CD4-positive, CD25-positive, alpha-beta regulatory T cell (primary cell): Measurements from ENCODE around the gene DNER. TPM values are rescaled to one million over a fixed set of nuclear protein-coding genes. Genes with fewer than 3 reads are reported as not detected.

Experiments
- ATAC-seq, 2 donors: fragments of 150-1000 bp; cut with Tn5 transposase; one replicate each; pipeline ENCODE4 v1.10.0; 2021; ENCODE audit warnings: low read depth in 2 of 2, moderate number of reproducible peaks in 2 of 2, moderate library complexity in 1 of 2
- DNase-seq, 3 donors: peaks; one replicate each; pipeline versions ENCODE4 v3.0.0 to v3.0.0-alpha.2; 2012 to 2022; ENCODE audit warnings: mixed read lengths in 1 of 3
- H3K27ac ChIP-seq: one replicate; pipeline ENCODE4 v1.7.0; 2013; ENCODE audit warnings: mild to moderate bottlenecking, low read length; ENCODE audit not compliant: insufficient read depth, poor library complexity, severe bottlenecking
- H3K27me3 ChIP-seq: one replicate; pipeline ENCODE4 v1.7.0; 2013; ENCODE audit warnings: low read length; ENCODE audit not compliant: control insufficient read depth, insufficient read depth
- H3K36me3 ChIP-seq: one replicate; pipeline ENCODE4 v1.7.0; 2013; ENCODE audit warnings: mild to moderate bottlenecking, low read length, moderate library complexity; ENCODE audit not compliant: control insufficient read depth, insufficient read depth
- H3K4me1 ChIP-seq: 2 replicates; pipeline ENCODE4 v1.7.0; 2013; ENCODE audit warnings: mild to moderate bottlenecking, low read length; ENCODE audit not compliant: insufficient read depth, control insufficient read depth, poor library complexity, severe bottlenecking
- H3K4me3 ChIP-seq: one replicate; pipeline ENCODE4 v1.7.0; 2013; ENCODE audit warnings: low read depth, mild to moderate bottlenecking, low read length, moderate library complexity
- H3K9me3 ChIP-seq, 2 experiments: 1 replicate in 1 of 2; 2 replicates in 1 of 2; pipeline ENCODE4 v1.7.0; 2013; ENCODE audit warnings: low read length in 2 of 2, mild to moderate bottlenecking in 1 of 2, moderate library complexity in 1 of 2; ENCODE audit not compliant: control insufficient read depth in 2 of 2
- H3K27ac Mint-ChIP-seq, 3 donors: one replicate each; pipeline ENCODE4 v1.8.0; 2020 to 2022; ENCODE audit warnings: mild to moderate bottlenecking in 3 of 3, mixed read lengths in 3 of 3, moderate library complexity in 2 of 3
- H3K27me3 Mint-ChIP-seq: one replicate; pipeline ENCODE4 v1.8.0; 2022; ENCODE audit warnings: mild to moderate bottlenecking, mixed read lengths
- H3K36me3 Mint-ChIP-seq: one replicate; pipeline ENCODE4 v1.8.0; 2020; ENCODE audit warnings: mixed read lengths
- H3K4me1 Mint-ChIP-seq, 4 donors: one replicate each; pipeline ENCODE4 v1.8.0; 2020 to 2022; ENCODE audit warnings: mixed read lengths in 4 of 4, mild to moderate bottlenecking in 1 of 4
- H3K4me3 Mint-ChIP-seq, 4 donors: one replicate each; pipeline ENCODE4 v1.8.0; 2020 to 2022; ENCODE audit warnings: mild to moderate bottlenecking in 4 of 4, mixed read lengths in 4 of 4, moderate library complexity in 3 of 4
- H3K9me3 Mint-ChIP-seq, 7 donors: one replicate each; pipeline ENCODE4 v1.8.0; 2020 to 2022; ENCODE audit warnings: mixed read lengths in 7 of 7, mild to moderate bottlenecking in 3 of 7, moderate library complexity in 2 of 7
- polyA plus RNA-seq, 4 donors: library from polyadenylated mRNA; unstranded; fragments of 300-500 nt; fragmentation: Illumina TruSeq; gene quantifications; one replicate each; pipeline ENCODE4 v1.2.3, GENCODE V29; 2021
- total RNA-seq: library from RNA; stranded (reverse); gene quantifications from one replicate; pipeline ENCODE4 v1.2.3, GENCODE V29; 2022

DNER gene
- total and polyA plus RNA-seq, 5 donors from 2014 or later, result 0.23 TPM; not detected in 4

DNA sequence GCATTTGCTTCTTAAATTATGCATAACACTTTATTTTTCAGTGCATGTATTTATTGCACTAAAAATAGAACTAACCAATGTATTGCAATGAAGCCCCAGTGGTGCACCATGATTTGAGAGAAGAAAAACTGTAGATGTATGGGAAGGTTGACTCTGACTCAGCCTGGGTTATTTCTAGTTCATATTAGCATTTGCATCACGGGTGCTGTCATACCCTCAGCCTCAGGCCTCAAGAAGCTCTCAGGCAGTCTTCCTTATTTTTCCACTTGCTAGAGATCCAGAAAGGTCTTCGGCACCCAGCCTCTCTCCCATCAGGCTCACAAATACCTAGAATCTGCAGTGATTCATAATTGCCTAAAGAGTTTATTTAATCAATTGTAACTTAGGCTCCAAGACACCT, 148.0 kb downstream of the DNER start:
- Mint-ChIP-seq H3K9me3 (peaks cover 0 to 3% (median 0%) of the 10 kb centered on the region in 7 donors), H3K36me3 (no peaks in the 10 kb centered on the region), H3K4me3 (no peak overlapping the region), H3K27ac (no peak overlapping the region), H3K27me3 (no peaks in the 10 kb centered on the region), H3K4me1 (no peaks in the 10 kb centered on the region)
- DNase-seq, result no peak
- ATAC-seq, result no peak
- Histone ChIP-seq H3K27me3 (no peaks in the 10 kb centered on the region), H3K36me3 (no peaks in the 10 kb centered on the region), H3K9me3 (no peaks in the 10 kb centered on the region), H3K4me3 (no peak overlapping the region), H3K27ac (no peak overlapping the region), H3K4me1 (no peaks in the 10 kb centered on the region)

DNA sequence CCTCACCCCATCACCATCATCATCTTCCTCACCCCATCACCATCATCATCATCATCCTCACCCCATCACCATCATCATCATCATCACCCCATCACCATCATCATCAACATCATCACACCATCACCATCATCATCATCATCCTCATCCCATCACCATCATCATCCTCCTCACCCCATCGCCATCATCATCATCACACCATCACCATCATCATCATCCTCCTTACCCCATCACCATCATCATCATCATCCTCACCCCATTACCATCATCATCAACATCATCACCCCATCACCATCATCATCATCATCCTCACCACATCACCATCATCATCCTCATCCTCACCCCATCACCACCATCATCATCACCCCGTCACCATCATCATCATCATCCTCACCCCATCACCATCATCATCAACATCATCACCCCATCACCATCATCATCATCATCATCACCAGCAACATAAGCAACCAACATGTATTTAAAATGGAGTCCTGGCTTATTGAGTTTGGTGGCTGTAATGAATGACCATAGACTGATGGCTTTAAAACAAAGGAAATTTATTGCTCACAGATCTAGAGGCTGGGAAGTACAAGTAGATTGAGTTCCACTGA, 150.0 kb downstream of the DNER start:
- no peak for DNase-seq
- ATAC-seq, result no peak
- no peak overlapping the region for H3K4me3 ChIP-seq

DNA sequence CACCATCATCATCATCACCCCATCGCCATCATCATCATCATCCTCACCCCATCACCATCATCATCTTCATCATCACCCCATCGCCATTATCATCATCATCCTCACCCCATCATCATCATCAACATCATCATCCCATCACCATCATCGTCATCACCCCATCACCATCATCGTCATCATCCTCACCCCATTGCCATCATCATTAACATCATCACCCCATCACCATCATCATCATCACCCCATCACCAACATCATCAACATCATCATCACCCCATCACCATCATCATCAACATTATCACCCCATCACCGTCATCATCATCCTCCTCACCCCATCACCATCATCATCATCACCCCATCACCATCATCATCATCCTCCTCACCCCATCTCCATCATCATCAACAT, 151.0 kb downstream of the DNER start:
- H3K27me3 Mint-ChIP-seq, result no peaks in the 10 kb centered on the region
- H3K4me3 ChIP-seq, result no peak overlapping the region
- ATAC-seq, result no peak
- no peaks in the 10 kb centered on the region for H3K4me1 Mint-ChIP-seq
- no peaks in the 10 kb centered on the region for H3K36me3 Mint-ChIP-seq
- no peaks in the 10 kb centered on the region for H3K4me1 ChIP-seq
- no peaks in the 10 kb centered on the region for H3K36me3 ChIP-seq
- no peaks in the 10 kb centered on the region for H3K27me3 ChIP-seq
- no peak for DNase-seq
- peaks cover 0 to 4% (median 2%) of the 10 kb centered on the region in 7 donors for H3K9me3 Mint-ChIP-seq
- H3K4me3 Mint-ChIP-seq, result no peak overlapping the region
- H3K27ac ChIP-seq, result no peak overlapping the region
- no peak overlapping the region for H3K27ac Mint-ChIP-seq
- no peaks in the 10 kb centered on the region for H3K9me3 ChIP-seq

More for the DNA sequence above, 150.0 kb downstream of the DNER start:
- H3K9me3 ChIP-seq, result no peaks in the 10 kb centered on the region
- no peaks in the 10 kb centered on the region for H3K36me3 ChIP-seq
- no peaks in the 10 kb centered on the region for H3K27me3 ChIP-seq
- Mint-ChIP-seq H3K27me3 (no peaks in the 10 kb centered on the region), H3K4me1 (no peaks in the 10 kb centered on the region), H3K36me3 (no peaks in the 10 kb centered on the region), H3K9me3 (peaks cover 0 to 3% (median 0%) of the 10 kb centered on the region in 7 donors), H3K4me3 (no peak overlapping the region), H3K27ac (no peak overlapping the region)
- no peaks in the 10 kb centered on the region for H3K4me1 ChIP-seq
- no peak overlapping the region for H3K27ac ChIP-seq

DNA sequence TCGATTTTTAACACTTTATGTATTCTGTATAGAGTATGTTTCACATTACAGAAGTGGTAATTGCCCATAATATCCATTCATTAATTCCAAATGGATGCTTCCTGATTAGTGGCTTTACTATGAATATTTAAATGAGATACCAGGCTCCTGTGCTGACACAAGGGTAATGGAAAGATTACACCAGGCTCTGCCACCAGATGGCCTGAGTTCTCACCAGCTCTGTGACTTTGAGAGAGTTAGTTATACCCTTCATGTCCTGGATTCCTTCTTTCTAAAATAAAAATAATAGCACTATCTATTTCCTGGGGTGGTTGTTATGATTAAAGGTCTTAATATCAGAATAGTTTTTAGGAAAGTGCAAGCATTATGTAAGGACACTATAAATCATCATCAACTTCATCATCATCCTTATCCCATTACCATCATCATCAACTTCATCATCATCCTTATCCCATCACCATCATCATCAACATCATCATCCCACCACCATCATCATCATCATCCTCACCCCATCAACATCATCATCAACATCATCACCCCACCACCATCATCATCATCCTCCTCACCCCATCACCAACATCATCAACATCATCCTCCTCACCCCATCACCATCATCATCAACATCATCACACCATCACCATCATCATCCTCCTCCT, 151.8 kb downstream of the DNER start:
- no peaks in the 10 kb centered on the region for H3K4me1 ChIP-seq
- DNase-seq, result no peak
- no peak for ATAC-seq
- Mint-ChIP-seq H3K4me1 (no peaks in the 10 kb centered on the region), H3K4me3 (no peak overlapping the region), H3K27me3 (peaks cover 5% of the 10 kb centered on the region), H3K9me3 (peaks cover 0 to 4% (median 2%) of the 10 kb centered on the region in 7 donors), H3K36me3 (no peaks in the 10 kb centered on the region), H3K27ac (no peak overlapping the region)
- no peak overlapping the region for H3K4me3 ChIP-seq
- no peaks in the 10 kb centered on the region for H3K36me3 ChIP-seq
- H3K27ac ChIP-seq, result no peak overlapping the region
- no peaks in the 10 kb centered on the region for H3K27me3 ChIP-seq
- no peaks in the 10 kb centered on the region for H3K9me3 ChIP-seq

DNA sequence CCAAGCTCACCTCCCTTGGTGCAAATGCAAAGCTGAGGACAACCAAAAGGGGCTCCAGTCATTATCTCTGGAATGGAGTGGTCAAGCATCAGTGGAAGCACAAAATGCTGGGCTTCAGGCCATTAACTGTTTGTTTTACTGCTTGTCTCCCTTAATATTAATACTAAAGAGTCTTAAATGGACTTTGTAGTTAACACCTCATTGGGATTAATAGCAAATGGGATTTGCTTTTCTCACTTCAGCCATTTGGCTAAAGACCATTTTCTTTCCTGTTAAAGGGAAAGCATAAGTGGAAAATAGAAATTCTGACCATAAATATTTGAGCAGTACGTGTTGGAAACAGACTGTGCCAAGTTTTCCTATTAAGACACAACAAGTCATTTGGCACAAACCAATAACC, 154.4 kb downstream of the DNER start:
- Histone ChIP-seq H3K36me3 (no peaks in the 10 kb centered on the region), H3K4me3 (no peak overlapping the region), H3K4me1 (no peaks in the 10 kb centered on the region), H3K27ac (no peak overlapping the region), H3K27me3 (peaks cover 2% of the 10 kb centered on the region), H3K9me3 (no peaks in the 10 kb centered on the region)
- no peak for ATAC-seq
- no peak for DNase-seq
- H3K4me3 Mint-ChIP-seq, result no peak overlapping the region
- H3K9me3 Mint-ChIP-seq, result peaks cover 0 to 8% (median 2%) of the 10 kb centered on the region in 7 donors
- no peaks in the 10 kb centered on the region for H3K36me3 Mint-ChIP-seq
- H3K4me1 Mint-ChIP-seq, result no peaks in the 10 kb centered on the region
- peaks cover 9% of the 10 kb centered on the region for H3K27me3 Mint-ChIP-seq
- H3K27ac Mint-ChIP-seq, result no peak overlapping the region

DNA sequence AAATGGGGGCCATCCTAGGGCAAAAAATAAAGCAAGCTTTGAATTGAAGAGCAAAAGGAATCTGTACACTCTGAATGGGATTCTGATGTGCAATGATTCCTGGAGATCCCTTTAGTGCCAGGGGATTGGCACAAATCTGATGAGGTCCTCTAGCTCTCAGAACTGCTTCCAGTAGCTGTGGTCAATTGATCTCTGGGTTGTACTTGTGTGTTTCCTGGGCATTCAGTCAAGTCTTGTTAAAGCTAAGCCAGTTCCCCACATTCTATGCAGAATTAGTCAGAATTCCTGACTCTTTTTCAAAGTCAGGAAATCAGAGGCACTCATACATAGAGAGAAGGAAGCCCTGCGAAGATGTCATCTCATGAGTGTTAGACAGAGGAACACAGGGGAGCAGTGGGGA, 161.3 kb downstream of the DNER start:
- Mint-ChIP-seq H3K36me3 (no peaks in the 10 kb centered on the region), H3K27ac (no peak overlapping the region), H3K4me3 (no peak overlapping the region), H3K4me1 (no peaks in the 10 kb centered on the region), H3K9me3 (peaks cover 0 to 4% (median 2%) of the 10 kb centered on the region in 7 donors), H3K27me3 (peaks cover 12% of the 10 kb centered on the region)
- ATAC-seq, result no peak
- H3K9me3 ChIP-seq, result no peaks in the 10 kb centered on the region
- H3K36me3 ChIP-seq, result no peaks in the 10 kb centered on the region
- H3K4me3 ChIP-seq, result no peak overlapping the region
- H3K4me1 ChIP-seq, result no peaks in the 10 kb centered on the region
- H3K27ac ChIP-seq, result no peak overlapping the region
- DNase-seq, result no peak
- H3K27me3 ChIP-seq, result peaks cover 2% of the 10 kb centered on the region

DNA sequence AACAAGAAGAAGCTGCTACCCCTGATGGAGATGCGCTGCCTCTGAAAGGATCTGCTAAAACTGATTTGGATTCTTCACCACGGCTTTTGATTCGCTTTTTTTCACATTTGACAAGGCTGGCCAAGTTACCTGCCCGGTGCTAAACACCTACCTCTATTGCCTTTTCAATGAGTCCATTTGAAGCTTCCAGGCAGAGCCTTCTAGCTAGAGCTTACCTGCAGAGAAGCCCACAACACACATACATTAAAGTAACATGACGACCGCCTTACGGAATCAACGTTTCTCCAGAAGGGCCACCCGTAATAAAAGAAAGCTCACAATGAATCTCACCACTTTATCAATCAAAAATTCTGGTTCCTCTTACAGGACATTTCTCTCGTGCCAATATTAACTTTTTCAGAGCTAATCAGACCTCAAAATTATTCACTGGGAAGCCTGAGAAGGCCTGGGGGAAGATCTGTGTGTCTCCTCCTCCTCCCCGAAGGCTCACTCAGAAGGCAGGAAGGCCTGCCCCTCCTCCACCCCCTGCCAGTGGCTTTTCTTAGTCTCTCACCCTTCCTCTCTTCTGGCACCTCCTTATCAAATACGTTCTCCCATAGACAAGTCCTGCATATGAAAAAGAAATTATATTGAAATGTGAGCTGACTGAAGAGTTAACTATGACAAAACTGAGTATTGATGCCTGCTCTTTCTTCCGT, 171.0 kb downstream of the DNER start:
- no peaks in the 10 kb centered on the region for H3K4me1 Mint-ChIP-seq
- peaks cover 0 to 1% (median 0%) of the 10 kb centered on the region in 7 donors for H3K9me3 Mint-ChIP-seq
- DNase-seq, result no peak
- Histone ChIP-seq H3K9me3 (no peaks in the 10 kb centered on the region), H3K4me1 (no peaks in the 10 kb centered on the region), H3K27ac (no peak overlapping the region), H3K27me3 (no peaks in the 10 kb centered on the region), H3K4me3 (no peak overlapping the region), H3K36me3 (no peaks in the 10 kb centered on the region)
- H3K4me3 Mint-ChIP-seq, result no peak overlapping the region
- no peaks in the 10 kb centered on the region for H3K27me3 Mint-ChIP-seq
- no peak overlapping the region for H3K27ac Mint-ChIP-seq
- ATAC-seq, result no peak
- H3K36me3 Mint-ChIP-seq, result no peaks in the 10 kb centered on the region
